ENCODE measurements around the gene ZNF423. TPM values are rescaled to one million over a fixed set of nuclear protein-coding genes. Genes with fewer than 3 reads are reported as not detected.

ZNF423 gene
- total and polyA plus RNA-seq, 2 donors, result 6.4 to 14.0 TPM

GRCh38 chr16:49620158-49620868, 235.6 kb downstream of the ZNF423 start:
- WGBS, result 35% methylated on average over 11 of the region's 11 CpGs
- no peaks in the 10 kb centered on the region for H3K4me1 ChIP-seq (ENCODE audit: insufficient read depth)
- no peak for DNase-seq (ENCODE audit: extremely low spot score)
- H3K36me3 ChIP-seq (ENCODE audit: insufficient read depth), result no peaks in the 10 kb centered on the region
- peak overlapping the region; percentile 64 for H3K27ac ChIP-seq (ENCODE audit: low read depth)
- no peak overlapping the region for H3K4me3 ChIP-seq (ENCODE audit: low read depth, low read length)

DNA sequence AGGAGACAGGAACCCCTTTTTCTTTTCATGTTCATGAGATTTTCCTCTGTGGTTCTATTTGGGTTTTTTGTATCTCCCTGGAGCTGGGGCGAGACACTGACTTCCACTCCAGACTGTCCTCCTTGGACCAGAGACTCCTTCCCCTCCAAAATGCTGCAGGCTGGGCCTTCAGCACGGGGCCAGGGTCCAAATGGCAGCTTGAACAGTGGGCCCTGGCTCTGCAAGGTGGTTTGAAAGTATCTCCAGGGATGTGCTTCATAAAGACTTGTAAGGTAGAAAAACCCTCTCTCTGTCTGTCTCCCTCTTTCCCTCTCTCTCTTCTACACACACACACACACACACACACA, 236.1 kb downstream of the ZNF423 start:
- DNase-seq (ENCODE audit: extremely low spot score), result no peak
- Histone ChIP-seq H3K36me3 (ENCODE audit: insufficient read depth) (no peaks in the 10 kb centered on the region), H3K4me1 (ENCODE audit: insufficient read depth) (no peaks in the 10 kb centered on the region), H3K27ac (ENCODE audit: low read depth) (peak overlapping the region; percentile 18), H3K4me3 (ENCODE audit: low read depth, low read length) (no peak overlapping the region)
- 86% methylated on average over 2 of the region's 2 CpGs for WGBS

DNA sequence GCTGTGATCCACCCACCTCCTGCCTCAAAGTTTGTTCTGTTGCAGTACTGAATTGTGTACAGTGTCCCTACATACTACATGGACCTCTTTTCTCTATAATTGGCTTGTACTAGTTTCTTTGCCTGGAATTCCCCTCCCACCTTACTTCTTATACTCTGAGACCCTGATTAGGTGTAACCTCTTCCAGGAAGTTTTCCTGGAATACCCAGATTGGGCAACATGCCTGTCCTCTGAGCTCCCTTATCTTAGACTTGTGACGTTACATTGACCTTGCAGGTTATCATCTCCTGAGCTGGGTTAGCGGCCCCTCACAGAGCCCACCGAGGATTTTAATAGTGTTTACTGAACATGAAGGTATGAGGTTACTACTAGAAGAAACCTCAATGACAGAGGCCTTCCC, 237.0 kb downstream of the ZNF423 start:
- Histone ChIP-seq H3K36me3 (ENCODE audit: insufficient read depth) (no peaks in the 10 kb centered on the region), H3K4me1 (ENCODE audit: insufficient read depth) (no peaks in the 10 kb centered on the region), H3K27ac (ENCODE audit: low read depth) (no peak overlapping the region), H3K4me3 (ENCODE audit: low read depth, low read length) (no peak overlapping the region)
- DNase-seq (ENCODE audit: extremely low spot score), result no peak
- 80% methylated on average over 3 of the region's 3 CpGs for WGBS

DNA sequence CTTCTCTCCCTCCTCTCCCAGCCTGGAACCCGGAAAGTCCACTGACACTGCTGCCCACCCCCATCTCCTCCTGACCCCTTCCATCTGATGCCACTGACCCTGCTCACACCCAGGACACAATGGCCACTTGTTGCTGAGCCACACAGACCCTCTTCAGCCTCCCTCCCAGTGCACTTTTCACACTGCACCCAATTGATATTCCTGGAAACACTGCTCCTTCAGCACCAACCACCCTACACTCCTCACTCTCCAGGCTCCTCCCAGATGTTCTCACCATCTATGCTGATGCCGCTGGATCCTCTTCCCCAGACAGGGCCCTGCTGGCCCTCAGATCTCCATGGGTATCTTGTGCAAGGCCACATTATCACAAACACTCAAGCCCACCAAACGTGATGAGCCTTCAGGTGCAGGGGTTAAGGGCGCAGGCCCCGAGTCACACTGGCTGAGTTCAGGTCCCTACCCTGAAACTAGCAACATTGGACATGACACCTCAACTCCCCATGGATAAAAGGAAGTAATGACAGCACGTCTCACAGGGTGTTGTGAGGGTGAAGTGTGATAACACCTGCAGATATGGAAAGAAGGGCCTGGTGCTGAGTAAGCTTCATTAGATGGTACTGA, 238.1 kb downstream of the ZNF423 start:
- Histone ChIP-seq H3K36me3 (ENCODE audit: insufficient read depth) (no peaks in the 10 kb centered on the region), H3K4me1 (ENCODE audit: insufficient read depth) (no peaks in the 10 kb centered on the region), H3K27ac (ENCODE audit: low read depth) (no peak overlapping the region), H3K4me3 (ENCODE audit: low read depth, low read length) (no peak overlapping the region)
- no peak for DNase-seq (ENCODE audit: extremely low spot score)
- 93% methylated on average over 6 of the region's 6 CpGs for WGBS

- Histone ChIP-seq H3K4me3 (ENCODE audit: low read depth, low read length) (no peak overlapping the region), H3K4me1 (ENCODE audit: insufficient read depth) (no peaks in the 10 kb centered on the region), H3K36me3 (ENCODE audit: insufficient read depth) (no peaks in the 10 kb centered on the region), H3K27ac (ENCODE audit: low read depth) (no peak overlapping the region)
- WGBS, result 89% methylated on average over 4 of the region's 4 CpGs
- DNase-seq (ENCODE audit: extremely low spot score), result no peak
These were observed 238.8 kb downstream of the ZNF423 start for GRCh38 chr16:49617016-49617629.

DNA sequence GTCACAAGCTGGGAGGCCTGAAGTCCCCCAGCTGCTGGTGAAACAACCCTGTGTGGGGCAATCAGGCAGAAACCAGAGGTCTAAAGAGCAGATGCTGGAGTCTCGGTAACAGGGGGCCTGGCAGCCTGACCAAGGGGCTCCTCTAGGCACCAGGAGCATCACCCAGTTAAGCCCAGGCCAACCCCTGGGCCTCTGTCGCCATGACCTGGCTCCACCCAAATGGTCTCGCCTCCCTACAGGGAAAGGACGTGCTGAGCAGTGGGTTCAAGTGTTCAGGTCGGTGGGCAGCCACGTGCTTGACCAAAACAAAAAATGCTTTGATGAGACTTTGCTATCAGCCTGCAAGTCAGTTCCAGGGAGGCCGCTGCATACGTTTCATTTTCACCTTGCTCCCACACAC, 240.3 kb downstream of the ZNF423 start:
- DNase-seq (ENCODE audit: extremely low spot score), result no peak
- Histone ChIP-seq H3K36me3 (ENCODE audit: insufficient read depth) (no peaks in the 10 kb centered on the region), H3K27ac (ENCODE audit: low read depth) (no peak overlapping the region), H3K4me3 (ENCODE audit: low read depth, low read length) (no peak overlapping the region), H3K4me1 (ENCODE audit: insufficient read depth) (no peaks in the 10 kb centered on the region)
- 94% methylated on average over 8 of the region's 8 CpGs for WGBS

DNA sequence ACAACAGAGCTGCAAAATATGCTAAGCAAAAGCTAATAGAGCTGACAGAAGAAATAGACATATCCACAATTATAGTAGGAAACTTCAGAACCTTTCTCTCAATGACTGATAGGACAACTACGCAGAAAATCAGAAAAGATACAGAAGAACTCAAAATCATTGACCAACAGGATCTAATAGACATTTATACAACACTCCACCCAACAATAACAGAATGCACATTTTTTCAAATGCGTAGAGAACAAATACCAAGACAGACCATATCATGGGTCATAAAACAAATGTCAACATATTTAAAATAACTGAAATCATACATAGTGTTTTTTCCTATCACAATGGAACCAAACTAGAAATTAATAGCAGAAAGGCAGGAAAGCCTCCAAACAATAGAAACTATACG, 244.9 kb downstream of the ZNF423 start:
- Histone ChIP-seq H3K4me3 (ENCODE audit: low read depth, low read length) (no peak overlapping the region), H3K27ac (ENCODE audit: low read depth) (no peak overlapping the region), H3K36me3 (ENCODE audit: insufficient read depth) (no peaks in the 10 kb centered on the region), H3K4me1 (ENCODE audit: insufficient read depth) (no peaks in the 10 kb centered on the region)
- WGBS, result 62% methylated on average over 3 of the region's 3 CpGs
- DNase-seq (ENCODE audit: extremely low spot score), result no peak

- 34% methylated on average over 5 of the region's 5 CpGs for WGBS
- Histone ChIP-seq H3K4me1 (ENCODE audit: insufficient read depth) (no peaks in the 10 kb centered on the region), H3K27ac (ENCODE audit: low read depth) (no peak overlapping the region), H3K4me3 (ENCODE audit: low read depth, low read length) (no peak overlapping the region), H3K36me3 (ENCODE audit: insufficient read depth) (no peaks in the 10 kb centered on the region)
- no peak for DNase-seq (ENCODE audit: extremely low spot score)
These were observed 247.1 kb downstream of the ZNF423 start for GRCh38 chr16:49608779-49609178.

DNA sequence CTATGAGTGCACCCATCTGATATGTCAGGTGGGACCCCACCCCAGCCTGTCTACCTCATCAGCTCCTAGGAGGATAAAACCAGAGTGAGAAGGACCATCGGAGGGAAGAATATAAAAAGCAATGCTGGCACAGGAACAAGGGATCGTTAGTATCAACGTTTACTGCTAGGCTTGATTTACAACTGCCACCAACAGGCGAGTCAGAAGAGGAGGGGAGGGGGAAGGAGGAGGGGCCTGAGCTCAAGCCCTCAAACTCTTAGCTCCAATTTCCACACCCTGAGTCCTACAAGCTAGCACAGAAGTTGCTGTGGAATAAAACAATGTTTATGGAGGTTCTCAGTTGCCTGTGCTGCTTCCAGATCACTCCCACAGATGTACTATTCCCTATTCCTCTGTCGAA, 247.8 kb downstream of the ZNF423 start:
- no peaks in the 10 kb centered on the region for H3K36me3 ChIP-seq (ENCODE audit: insufficient read depth)
- 11% methylated on average over 5 of the region's 5 CpGs for WGBS
- H3K4me3 ChIP-seq (ENCODE audit: low read depth, low read length), result no peak overlapping the region
- H3K27ac ChIP-seq (ENCODE audit: low read depth), result no peak overlapping the region
- no peaks in the 10 kb centered on the region for H3K4me1 ChIP-seq (ENCODE audit: insufficient read depth)
- DNase-seq (ENCODE audit: extremely low spot score), result no peak

DNA sequence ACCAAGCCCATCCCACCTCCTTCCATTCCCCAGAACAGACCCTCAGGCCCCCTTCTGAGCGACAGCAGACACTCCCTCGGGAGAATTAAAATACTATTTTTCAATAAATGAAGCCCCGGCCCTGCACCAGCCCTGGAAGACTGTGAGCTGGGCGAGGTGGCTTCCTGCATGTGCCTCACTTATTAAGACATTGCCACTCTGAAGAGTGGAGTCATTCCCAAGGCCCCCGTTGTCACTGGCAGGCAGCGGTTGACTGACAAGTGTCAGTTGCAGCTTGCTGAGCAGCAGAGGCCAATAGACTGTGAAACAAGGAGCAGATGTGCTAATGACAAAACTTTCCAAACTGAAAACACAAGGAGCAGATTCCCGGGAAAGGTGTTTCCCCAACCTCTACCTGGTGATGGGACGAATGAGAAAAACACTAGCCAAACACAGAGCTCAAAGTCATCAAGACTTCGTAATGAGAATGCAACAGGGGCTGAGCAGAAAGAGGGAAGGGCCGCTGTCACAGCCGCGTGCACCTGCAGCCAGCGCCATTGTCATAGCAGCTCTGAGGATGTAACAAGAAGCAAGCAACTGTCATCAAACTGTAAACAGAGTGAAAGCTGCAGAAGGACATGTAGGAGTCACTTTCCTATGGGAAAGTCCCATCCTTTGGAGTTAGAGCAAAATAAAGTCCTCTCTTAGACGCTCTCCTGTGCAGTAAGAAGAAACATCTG, 250.2 kb downstream of the ZNF423 start:
- DNase-seq (ENCODE audit: extremely low spot score), result no peak
- no peaks in the 10 kb centered on the region for H3K4me1 ChIP-seq (ENCODE audit: insufficient read depth)
- no peaks in the 10 kb centered on the region for H3K36me3 ChIP-seq (ENCODE audit: insufficient read depth)
- H3K27ac ChIP-seq (ENCODE audit: low read depth), result no peak overlapping the region
- WGBS, result 90% methylated on average over 14 of the region's 14 CpGs
- no peak overlapping the region for H3K4me3 ChIP-seq (ENCODE audit: low read depth, low read length)

- no peaks in the 10 kb centered on the region for H3K36me3 ChIP-seq (ENCODE audit: insufficient read depth)
- no peak overlapping the region for H3K27ac ChIP-seq (ENCODE audit: low read depth)
- no peak for DNase-seq (ENCODE audit: extremely low spot score)
- no peaks in the 10 kb centered on the region for H3K4me1 ChIP-seq (ENCODE audit: insufficient read depth)
- WGBS, result 93% methylated on average over 4 of the region's 4 CpGs
- H3K4me3 ChIP-seq (ENCODE audit: low read depth, low read length), result no peak overlapping the region
These were observed 251.3 kb downstream of the ZNF423 start for GRCh38 chr16:49604602-49605001.

DNA sequence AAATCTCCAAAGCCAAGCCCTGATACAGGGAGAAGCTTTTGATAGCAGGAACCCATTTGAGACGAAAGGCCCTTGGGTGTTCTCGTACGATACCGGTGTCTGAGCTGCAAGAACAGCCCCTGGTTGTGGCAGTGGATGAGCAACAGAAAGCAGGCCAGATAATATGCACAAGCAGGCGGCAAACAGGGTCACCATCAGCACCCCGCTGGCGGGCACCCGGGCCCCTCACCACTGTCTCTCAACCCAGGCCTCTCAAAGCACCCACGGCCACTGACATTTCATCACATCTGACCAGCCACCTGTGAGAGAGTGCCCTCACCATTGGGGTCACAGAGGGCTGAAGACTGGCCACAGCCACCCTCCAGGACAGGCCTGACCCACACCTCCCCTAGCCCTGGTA, 252.0 kb downstream of the ZNF423 start:
- H3K36me3 ChIP-seq (ENCODE audit: insufficient read depth), result no peaks in the 10 kb centered on the region
- no peak overlapping the region for H3K4me3 ChIP-seq (ENCODE audit: low read depth, low read length)
- H3K4me1 ChIP-seq (ENCODE audit: insufficient read depth), result no peaks in the 10 kb centered on the region
- no peak for DNase-seq (ENCODE audit: extremely low spot score)
- no peak overlapping the region for H3K27ac ChIP-seq (ENCODE audit: low read depth)
- 97% methylated on average over 9 of the region's 9 CpGs for WGBS

GRCh38 chr16:49602976-49603310, 253.0 kb downstream of the ZNF423 start:
- H3K4me1 ChIP-seq (ENCODE audit: insufficient read depth), result no peaks in the 10 kb centered on the region
- H3K27ac ChIP-seq (ENCODE audit: low read depth), result no peak overlapping the region
- no peaks in the 10 kb centered on the region for H3K36me3 ChIP-seq (ENCODE audit: insufficient read depth)
- DNase-seq (ENCODE audit: extremely low spot score), result no peak
- WGBS, result 92% methylated on average over 9 of the region's 9 CpGs
- no peak overlapping the region for H3K4me3 ChIP-seq (ENCODE audit: low read depth, low read length)

Data from urinary bladder (tissue), 4 donors.